HG02763 (cell line): ENCODE measurements around the gene PCDHA13.
"Not testable (repeated sequence)": the region's sequence is repeated elsewhere in the genome, so short reads cannot be mapped to it uniquely, and the experiment has no call there.

Experiments
- ATAC-seq: cut with Tn5 transposase; IDR thresholded peaks from one replicate; pipeline ENCODE4 v1.9.1; 2021; ENCODE audit warnings: mild to moderate bottlenecking, moderate library complexity; ENCODE audit not compliant: unreplicated experiment

PCDHA13 gene

DNA sequence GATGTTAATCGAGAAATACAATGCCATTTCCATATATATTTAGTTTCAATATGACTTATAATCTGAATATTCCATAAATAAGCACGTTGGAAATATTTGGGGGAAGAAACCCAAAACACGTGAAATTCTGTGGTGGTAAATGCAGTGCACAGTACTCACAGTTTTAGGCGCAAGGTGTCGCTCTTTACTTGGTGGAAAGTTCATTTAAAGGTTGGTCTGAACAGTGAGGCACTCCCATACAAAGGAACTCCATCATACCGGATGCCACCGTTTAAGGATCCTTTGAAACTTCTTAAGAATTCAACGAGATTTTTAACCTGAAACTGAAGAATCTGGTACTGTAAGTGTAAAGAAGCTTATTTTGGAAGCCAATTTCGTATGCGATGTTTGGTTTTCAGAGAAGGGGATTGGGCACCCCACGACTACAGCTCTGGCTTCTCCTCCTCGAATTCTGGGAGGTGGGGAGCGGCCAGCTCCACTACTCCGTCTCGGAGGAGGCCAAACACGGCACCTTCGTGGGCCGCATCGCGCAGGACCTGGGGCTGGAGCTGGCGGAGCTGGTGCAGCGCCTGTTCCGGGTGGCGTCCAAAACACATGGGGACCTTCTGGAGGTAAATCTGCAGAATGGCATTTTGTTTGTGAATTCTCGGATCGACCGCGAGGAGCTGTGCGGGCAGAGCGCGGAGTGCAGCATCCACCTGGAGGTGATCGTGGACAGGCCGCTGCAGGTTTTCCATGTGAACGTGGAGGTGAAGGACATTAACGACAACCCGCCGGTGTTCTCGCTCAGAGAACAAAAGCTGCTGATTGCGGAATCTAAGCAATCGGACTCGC, 13.0 kb upstream of the PCDHA13 start, which contains the start of gene PCDHA11:
Gene PCDHA11, plus strand, starts transcription at position 237 of the 834 bp plus-strand sequence. Its CDS starts 147 bp downstream, at position 384.
- ATAC-seq: no peak

DNA sequence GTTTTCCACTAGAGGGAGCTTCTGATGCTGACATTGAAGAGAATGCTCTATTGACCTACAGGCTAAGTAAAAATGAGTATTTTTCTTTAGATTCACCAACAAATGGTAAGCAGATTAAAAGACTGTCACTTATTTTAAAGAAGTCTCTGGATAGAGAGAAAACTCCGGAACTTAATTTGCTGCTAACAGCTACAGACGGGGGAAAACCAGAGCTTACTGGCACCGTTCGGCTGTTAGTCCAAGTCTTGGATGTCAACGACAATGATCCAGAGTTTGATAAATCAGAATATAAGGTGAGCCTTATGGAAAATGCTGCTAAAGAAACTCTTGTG, 12.4 kb upstream of the PCDHA13 start:
- ATAC-seq: no peak

DNA sequence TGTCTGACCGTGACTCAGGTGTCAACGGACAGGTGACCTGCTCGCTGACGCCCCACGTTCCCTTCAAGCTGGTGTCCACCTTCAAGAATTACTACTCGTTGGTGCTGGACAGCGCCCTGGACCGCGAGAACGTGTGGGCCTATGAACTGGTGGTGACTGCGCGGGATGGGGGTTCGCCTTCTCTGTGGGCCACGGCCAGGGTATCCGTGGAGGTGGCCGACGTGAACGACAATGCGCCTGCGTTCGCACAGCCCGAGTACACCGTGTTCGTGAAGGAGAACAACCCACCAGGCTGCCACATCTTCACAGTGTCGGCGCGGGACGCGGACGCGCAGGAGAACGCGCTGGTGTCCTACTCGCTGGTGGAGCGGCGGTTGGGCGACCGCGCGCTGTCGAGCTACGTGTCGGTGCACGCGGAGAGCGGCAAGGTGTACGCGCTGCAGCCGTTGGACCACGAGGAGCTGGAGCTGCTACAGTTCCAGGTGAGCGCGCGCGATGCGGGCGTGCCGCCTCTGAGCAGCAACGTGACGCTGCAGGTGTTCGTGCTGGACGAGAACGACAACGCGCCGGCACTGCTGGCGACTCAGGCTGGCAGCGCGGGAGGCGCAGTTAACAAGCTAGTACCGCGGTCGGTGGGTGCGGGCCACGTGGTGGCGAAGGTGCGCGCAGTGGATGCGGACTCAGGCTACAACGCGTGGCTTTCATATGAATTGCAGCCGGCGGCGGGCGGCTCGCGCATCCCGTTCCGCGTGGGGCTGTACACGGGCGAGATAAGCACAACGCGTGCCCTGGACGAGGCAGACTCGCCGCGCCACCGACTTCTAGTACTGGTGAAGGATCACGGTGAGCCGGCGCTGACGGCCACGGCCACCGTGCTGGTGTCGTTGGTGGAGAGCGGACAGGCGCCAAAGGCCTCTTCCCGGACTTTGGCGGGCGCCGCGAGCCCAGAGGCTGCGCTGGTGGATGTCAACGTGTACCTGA, 11.4 kb upstream of the PCDHA13 start:
- ATAC-seq: no peak

DNA sequence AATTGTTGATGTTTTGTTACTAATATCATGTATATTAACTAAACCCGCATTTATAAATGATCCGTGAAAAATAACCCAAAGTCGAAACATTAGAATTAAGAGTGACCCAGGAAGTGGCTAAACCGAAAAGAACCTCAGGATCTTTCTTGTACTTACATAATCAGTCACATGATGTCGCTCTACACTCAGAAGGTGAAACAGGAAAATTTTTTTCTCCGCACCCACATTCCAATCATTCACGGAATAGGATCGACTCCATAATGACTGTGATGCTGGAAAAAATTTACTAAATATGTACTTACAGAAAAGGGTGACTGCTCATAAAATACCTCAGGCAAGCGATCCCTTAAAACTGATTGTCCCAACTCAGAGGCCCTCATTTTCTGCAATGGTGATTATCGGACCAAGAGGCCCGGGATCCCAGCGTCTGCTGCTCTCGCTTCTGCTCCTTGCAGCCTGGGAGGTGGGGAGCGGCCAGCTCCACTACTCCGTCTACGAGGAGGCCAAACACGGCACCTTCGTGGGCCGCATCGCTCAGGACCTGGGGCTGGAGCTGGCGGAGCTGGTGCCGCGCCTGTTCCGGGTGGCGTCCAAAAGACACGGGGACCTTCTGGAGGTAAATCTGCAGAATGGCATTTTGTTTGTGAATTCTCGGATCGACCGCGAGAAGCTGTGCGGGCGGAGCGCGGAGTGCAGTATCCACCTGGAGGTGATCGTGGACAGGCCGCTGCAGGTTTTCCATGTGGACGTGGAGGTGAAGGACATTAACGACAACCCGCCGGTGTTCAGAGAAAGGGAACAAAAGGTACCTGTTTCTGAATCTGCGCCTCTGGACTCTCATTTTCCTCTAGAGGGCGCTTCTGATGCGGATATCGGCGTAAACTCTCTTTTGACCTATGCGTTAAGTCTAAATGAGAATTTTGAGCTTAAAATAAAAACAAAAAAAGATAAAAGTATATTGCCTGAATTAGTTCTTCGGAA, 6.5 kb upstream of the PCDHA13 start, which contains the start of gene PCDHA12:
Gene PCDHA12, plus strand, starts transcription at position 224 of the 981 bp plus-strand sequence. Its CDS starts 165 bp downstream, at position 389.
- no peak for ATAC-seq

DNA sequence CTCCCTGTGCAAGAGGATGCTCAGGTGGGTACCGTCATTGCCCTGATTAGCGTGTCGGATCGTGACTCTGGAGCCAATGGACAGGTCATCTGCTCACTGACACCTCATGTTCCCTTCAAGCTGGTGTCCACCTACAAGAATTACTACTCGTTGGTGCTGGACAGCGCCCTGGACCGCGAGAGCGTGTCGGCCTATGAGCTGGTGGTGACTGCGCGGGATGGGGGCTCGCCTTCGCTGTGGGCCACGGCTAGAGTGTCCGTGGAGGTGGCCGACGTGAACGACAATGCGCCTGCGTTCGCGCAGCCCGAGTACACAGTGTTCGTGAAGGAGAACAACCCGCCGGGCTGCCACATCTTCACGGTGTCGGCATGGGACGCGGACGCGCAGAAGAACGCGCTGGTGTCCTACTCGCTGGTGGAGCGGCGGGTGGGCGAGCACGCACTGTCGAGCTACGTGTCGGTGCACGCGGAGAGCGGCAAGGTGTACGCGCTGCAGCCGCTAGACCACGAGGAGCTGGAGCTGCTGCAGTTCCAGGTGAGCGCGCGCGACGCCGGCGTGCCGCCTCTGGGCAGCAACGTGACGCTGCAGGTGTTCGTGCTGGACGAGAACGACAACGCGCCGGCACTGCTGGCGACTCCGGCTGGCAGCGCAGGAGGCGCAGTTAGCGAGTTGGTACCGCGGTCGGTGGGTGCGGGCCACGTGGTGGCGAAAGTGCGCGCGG, 5.2 kb upstream of the PCDHA13 start:
- not testable (repeated sequence) for ATAC-seq

DNA sequence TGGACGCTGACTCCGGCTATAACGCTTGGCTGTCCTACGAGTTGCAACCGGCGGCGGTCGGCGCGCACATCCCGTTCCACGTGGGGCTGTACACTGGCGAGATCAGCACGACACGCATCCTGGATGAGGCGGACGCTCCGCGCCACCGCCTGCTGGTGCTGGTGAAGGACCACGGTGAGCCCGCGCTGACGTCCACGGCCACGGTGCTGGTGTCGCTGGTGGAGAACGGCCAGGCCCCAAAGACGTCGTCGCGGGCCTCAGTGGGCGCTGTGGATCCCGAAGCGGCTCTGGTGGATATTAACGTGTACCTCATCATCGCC, 4.7 kb upstream of the PCDHA13 start:
- ATAC-seq: no peak

DNA sequence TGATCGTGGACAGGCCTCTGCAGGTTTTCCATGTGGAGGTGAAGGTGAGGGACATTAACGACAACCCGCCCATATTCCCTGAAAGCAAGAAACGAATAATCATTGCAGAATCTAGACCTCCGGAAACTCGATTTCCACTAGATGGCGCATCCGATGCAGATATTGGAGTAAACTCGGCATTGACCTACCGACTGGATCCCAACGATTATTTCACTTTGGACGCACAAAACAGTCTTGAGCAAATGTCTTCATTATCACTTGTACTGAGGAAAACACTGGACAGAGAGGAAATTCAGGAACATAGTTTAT, 621 bp downstream of the PCDHA13 start:
- no peak for ATAC-seq

DNA sequence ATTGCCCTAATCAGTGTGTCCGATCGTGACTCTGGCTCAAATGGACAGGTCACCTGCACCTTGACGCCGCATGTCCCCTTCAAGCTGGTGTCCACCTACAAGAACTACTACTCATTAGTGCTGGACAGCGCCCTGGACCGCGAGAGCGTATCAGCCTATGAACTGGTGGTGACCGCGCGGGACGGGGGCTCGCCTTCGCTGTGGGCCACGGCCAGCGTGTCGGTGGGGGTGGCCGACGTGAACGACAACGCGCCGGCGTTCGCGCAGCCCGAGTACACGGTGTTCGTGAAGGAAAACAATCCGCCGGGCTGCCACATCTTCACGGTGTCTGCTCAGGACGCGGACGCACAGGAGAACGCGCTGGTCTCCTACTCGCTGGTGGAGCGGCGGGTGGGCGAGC, 1.4 kb downstream of the PCDHA13 start:
- no peak for ATAC-seq

DNA sequence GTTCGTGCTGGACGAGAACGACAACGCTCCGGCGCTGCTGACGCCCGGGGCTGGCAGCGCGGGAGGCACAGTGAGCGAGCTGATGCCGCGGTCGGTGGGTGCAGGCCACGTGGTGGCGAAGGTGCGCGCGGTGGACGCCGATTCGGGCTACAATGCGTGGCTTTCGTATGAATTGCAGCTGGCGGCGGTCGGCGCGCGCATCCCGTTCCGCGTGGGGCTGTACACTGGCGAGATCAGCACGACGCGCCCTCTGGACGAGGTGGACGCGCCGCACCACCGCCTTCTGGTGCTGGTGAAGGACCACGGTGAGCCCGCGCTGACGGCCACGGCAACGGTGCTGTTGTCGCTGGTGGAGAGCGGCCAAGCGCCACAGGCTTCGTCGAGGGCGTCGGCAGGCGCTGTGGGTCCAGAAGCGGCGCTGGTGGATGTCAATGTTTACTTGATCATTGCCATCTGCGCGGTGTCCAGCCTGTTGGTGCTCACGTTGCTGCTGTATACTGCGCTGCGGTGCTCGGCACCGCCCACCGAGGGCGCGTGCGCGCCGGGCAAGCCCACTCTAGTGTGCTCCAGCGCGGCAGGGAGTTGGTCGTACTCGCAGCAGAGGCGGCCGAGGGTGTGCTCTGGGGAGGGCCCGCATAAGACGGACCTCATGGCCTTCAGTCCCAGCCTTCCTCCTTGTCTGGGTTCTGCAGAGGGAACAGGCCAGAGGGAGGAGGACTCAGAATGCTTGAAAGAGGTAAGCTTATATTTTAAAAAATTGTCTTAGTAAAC, 2.2 kb downstream of the PCDHA13 start:
- ATAC-seq: no peak

DNA sequence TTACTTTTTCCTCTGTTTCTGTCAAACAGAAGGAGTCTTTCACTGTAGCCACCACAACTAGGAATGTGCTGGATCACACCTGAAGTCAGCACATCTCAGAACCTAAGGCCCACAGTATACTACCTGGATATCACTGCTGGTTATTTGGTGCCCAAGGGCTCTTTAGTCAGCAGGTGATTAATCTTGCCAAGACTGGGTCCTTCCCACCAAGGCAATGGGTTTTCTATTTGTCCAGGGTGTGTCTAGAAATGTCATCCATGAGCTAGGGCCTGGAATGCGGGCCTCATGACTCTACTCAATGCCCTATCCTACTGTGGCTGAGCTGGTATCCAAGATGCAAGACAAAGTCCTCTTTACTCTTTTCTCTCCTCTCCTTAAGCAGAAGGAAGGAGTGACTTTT, 34.4 kb downstream of the PCDHA13 start:
- ATAC-seq: no peak

DNA sequence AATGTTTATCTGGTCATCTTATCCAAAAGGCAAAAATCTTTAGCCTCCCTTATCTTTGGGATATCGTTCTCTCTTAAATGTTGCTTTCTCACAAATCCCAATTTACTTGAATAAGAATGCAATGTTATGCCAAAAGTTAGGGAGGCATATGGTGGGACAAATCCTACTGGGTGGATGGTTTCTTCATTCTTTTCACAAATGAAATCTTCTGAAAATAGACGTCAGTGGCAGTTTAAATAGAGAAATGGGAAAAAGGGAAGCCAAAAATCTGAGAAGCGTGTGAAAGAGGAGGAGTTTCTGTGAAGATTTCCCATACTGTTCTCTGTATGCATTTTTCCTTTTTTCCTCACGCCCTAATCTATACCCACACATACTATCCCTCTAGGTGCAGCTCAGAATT, 41.7 kb downstream of the PCDHA13 start:
- ATAC-seq: no peak

DNA sequence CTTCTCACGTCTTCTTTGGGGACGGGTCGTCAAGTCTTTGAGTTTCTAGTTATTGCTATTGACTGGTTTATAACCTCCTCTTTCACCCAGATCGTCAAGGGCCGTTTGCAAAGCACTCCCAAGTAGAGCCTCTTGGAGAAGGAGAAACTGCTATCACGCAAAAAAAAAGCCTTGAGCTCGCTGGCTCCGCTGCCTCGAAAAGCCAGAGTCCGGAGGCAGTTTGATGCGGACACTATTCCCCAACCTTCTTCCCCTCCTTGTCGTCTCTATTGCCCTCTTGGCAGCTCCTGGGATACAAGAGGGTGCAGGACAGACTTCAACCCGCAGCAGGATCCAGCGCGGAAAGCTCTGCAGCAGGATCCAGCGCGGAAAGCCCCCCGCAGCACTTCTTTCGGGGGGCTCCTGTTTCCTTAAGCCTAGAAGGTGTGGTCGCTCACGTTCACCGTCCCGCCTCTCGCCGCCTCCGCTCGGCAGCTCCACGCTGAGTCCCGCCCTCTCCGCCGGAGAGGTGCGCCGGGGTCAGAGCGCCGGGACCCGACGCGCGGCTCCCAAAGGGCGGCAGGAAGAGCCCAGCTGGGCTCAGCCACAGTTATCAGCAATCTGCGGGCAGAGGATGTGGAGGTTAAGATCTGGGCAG, 44.0 kb downstream of the PCDHA13 start, which contains the start of gene PCDHAC1:
Gene PCDHAC1, plus strand, starts transcription at position 494 of the 637 bp plus-strand sequence. CDS start 594 bp downstream, outside the sequence.
- ATAC-seq: no peak

DNA sequence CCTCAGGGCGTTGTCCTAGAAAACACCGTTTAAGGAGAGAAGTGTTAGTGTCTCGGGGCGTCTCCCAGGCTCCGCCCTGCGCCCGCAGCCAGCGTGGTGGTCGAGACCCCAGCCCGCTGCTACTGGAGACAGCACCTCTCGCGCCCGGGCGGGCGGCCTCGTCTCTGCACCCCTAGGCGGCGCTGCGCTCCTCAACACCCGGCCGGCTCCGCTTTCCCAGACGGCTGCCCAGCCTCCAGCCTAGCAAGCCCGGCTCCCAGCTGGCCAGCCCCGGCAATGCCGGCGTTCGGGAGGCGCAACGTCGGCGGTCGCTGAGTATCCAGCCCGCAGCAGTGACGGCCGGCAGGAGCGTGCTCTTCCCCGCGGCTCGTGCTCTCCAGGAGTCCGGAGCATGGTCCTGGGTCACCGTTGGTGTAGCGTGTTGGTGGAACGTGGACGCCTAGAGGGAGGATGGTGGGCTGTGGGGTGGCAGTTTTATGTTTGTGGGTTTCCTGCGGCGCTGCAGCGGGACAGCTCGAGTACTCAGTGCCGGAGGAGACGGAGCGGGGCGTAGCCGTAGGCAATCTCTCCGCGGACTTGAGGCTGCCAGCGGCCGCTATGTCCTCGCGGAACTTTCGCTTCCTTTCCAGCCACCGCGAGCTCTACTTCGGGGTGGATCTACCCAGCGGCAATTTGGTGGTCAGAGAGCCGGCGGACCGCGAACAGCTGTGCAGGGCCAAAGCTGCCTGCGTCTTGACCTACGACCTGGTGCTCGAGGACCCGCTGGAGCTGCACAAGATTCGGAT, 44.7 kb downstream of the PCDHA13 start:
- no peak for ATAC-seq

DNA sequence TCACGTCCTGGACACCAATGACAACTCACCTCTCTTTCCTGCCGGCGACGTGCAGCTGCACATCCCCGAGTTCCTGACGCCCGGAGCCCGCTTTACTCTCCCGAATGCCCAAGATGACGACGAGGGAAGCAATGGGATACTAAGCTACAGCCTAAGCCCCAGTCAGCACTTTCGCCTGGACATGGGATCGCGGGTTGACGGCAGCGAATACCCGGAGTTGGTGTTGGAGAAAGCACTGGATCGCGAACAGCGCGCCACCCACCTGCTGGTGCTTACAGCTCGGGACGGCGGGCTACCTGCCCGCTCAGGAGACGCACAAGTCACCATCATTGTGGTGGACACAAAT, 45.3 kb downstream of the PCDHA13 start:
- ATAC-seq: no peak
